SK-N-SH (cell line): ENCODE measurements around the gene PKP2. TPM values are rescaled to one million over a fixed set of nuclear protein-coding genes. Genes with fewer than 3 reads are reported as not detected.

ENCODE experiments used
- CTCF ChIA-PET: fragments of 300-600, 350-600 bp; formaldehyde crosslinking; extraction: SDS; loops from one replicate; lab custom pipeline; 2021; lab: Yijun Ruan, JAX
- POLR2A ChIA-PET: fragments of 350-600 bp; sonication (Branson Sonifier 250); formaldehyde crosslinking; extraction: SDS; loops from one replicate; lab custom pipeline; 2020; ENCODE audit warnings: antibody characterized with exemption, inconsistent platforms; lab: Yijun Ruan, JAX
- DNase-seq: peaks from one replicate; pipeline ENCODE4 v3.0.0; 2012
- H2AFZ ChIP-seq: fragments of 200-600 bp; sonication (generic); 2 replicates; pipeline ENCODE4 v1.8.1; 2016; ENCODE audit warnings: antibody characterized with exemption, mild to moderate bottlenecking, low read depth
- H3F3A ChIP-seq: fragments of 200-600 bp; sonication (generic); replicated peaks from 2 replicates; pipeline ENCODE3; 2016; ENCODE audit warnings: antibody characterized with exemption, mild to moderate bottlenecking; ENCODE audit not compliant: insufficient read depth
- H3K27ac ChIP-seq, 2 experiments: fragments of 200-500 bp in 1 of 2; fragments of 200-600 bp in 1 of 2; sonication (Bioruptor generic) in 1 of 2; sonication (generic), shearing (Covaris generic) in 1 of 2; 2 replicates each; pipeline versions ENCODE4 v1.5.1 to v1.6.1; 2014 to 2016; ENCODE audit warnings: low read depth in 2 of 2, inconsistent platforms in 1 of 2, low read length in 1 of 2, mild to moderate bottlenecking in 1 of 2, mixed read lengths in 1 of 2
- H3K27me3 ChIP-seq: fragments of 200-600 bp; sonication (generic), shearing (Covaris generic); 2 replicates; pipeline ENCODE4 v1.6.1; 2016; ENCODE audit warnings: mixed run types; ENCODE audit not compliant: insufficient read depth
- H3K36me3 ChIP-seq, 2 experiments: fragments of 200-500 bp in 1 of 2; fragments of 200-600 bp in 1 of 2; sonication (Bioruptor generic) in 1 of 2; sonication (generic) in 1 of 2; replicated peaks in 1 of 2; 2 replicates each; pipeline versions ENCODE3 to v1.5.1; 2014 to 2016; ENCODE audit warnings: low read length in 1 of 2, mild to moderate bottlenecking in 1 of 2; ENCODE audit not compliant: insufficient read depth in 2 of 2, control insufficient read depth in 1 of 2
- H3K4me1 ChIP-seq, 2 experiments: fragments of 200-500 bp in 1 of 2; fragments of 200-600 bp in 1 of 2; sonication (Bioruptor generic) in 1 of 2; sonication (generic), shearing (Covaris generic) in 1 of 2; 2 replicates each; pipeline versions ENCODE4 v1.5.1 to v1.6.1; 2014 to 2016; ENCODE audit warnings: low read depth in 1 of 2, low read length in 1 of 2, mixed run types in 1 of 2; ENCODE audit not compliant: insufficient read depth in 2 of 2, control insufficient read depth in 1 of 2
- H3K4me2 ChIP-seq: fragments of 200-600 bp; sonication (generic), shearing (Covaris generic); 2 replicates; pipeline ENCODE4 v1.6.1; 2017; ENCODE audit warnings: mixed run types
- H3K4me3 ChIP-seq, 2 experiments: fragments of 200-500 bp in 1 of 2; fragments of 200-600 bp in 1 of 2; sonication (Bioruptor generic) in 1 of 2; sonication (generic), shearing (Covaris generic) in 1 of 2; 2 replicates each; pipeline versions ENCODE4 v1.5.1 to v1.8.1; 2014 to 2016; ENCODE audit warnings: low read depth in 2 of 2, inconsistent platforms in 1 of 2, low read length in 1 of 2, mild to moderate bottlenecking in 1 of 2, mixed read lengths in 1 of 2, moderate library complexity in 1 of 2
- H3K79me2 ChIP-seq: fragments of 200-600 bp; sonication (generic); 2 replicates; pipeline ENCODE4 v1.8.1; 2017; ENCODE audit warnings: mild to moderate bottlenecking; ENCODE audit not compliant: insufficient read depth
- H3K9ac ChIP-seq: fragments of 200-600 bp; sonication (generic); 2 replicates; pipeline ENCODE4 v1.6.1; 2017; ENCODE audit warnings: mixed run types
- H3K9me2 ChIP-seq: fragments of 200-600 bp; sonication (generic); 2 replicates; pipeline ENCODE4 v1.6.1; 2017; ENCODE audit warnings: mixed run types
- H3K9me3 ChIP-seq: fragments of 200-600 bp; sonication (generic); 2 replicates; pipeline ENCODE4 v1.6.1; 2017; ENCODE audit warnings: mixed run types, mild to moderate bottlenecking, moderate library complexity
- H4K20me1 ChIP-seq: fragments of 200-600 bp; sonication (generic); 2 replicates; pipeline ENCODE4 v1.6.1; 2017; ENCODE audit warnings: mild to moderate bottlenecking, mixed run types; ENCODE audit not compliant: insufficient read depth
- CHD2 ChIP-seq: fragments of 150-350 bp; IDR thresholded peaks from 2 replicates; pipeline ENCODE4 v1.6.1; 2018; ENCODE audit warnings: low read length; ENCODE audit not compliant: partially characterized antibody
- EP300 ChIP-seq, 2 experiments: IDR thresholded peaks; 2 replicates each; pipeline versions ENCODE4 v1.4.0 to v1.6.1; 2012; ENCODE audit warnings: borderline replicate concordance in 1 of 2, low read depth in 1 of 2, low read length in 1 of 2
- FOSL2 ChIP-seq: IDR thresholded peaks from 2 replicates; pipeline ENCODE4 v1.4.0; 2012; ENCODE audit warnings: low read depth, mild to moderate bottlenecking, moderate library complexity, borderline replicate concordance
- FOXJ3 ChIP-seq: sonication (generic); formaldehyde crosslinking; IDR thresholded peaks from 2 replicates; pipeline ENCODE4 v1.5.1; 2020; ENCODE audit warnings: mild to moderate bottlenecking, missing genetic modification reagents
- FOXM1 ChIP-seq: IDR thresholded peaks from 2 replicates; pipeline ENCODE4 v1.4.0; 2012; ENCODE audit warnings: low read depth, mild to moderate bottlenecking
- JUND ChIP-seq: IDR thresholded peaks from 2 replicates; pipeline ENCODE4 v1.4.0; 2012
- MEF2A ChIP-seq: IDR thresholded peaks from 2 replicates; pipeline ENCODE4 v1.4.0; 2012; ENCODE audit warnings: low read depth, borderline replicate concordance
- MXI1 ChIP-seq: IDR thresholded peaks from 2 replicates; pipeline ENCODE4 v1.6.1; 2012; ENCODE audit warnings: mild to moderate bottlenecking, low read depth, low read length, improper control_type of control experiment
- PBX3 ChIP-seq: IDR thresholded peaks from 2 replicates; pipeline ENCODE4; 2012
- POLR2AphosphoS5 ChIP-seq: IDR thresholded peaks from 2 replicates; pipeline ENCODE4 v1.6.1; 2012; ENCODE audit warnings: low read depth, low read length
- RCOR1 ChIP-seq: fragments of 150-350 bp; IDR thresholded peaks from 2 replicates; pipeline ENCODE4 v1.6.1; 2017; ENCODE audit warnings: antibody characterized with exemption, low read length
- RFX5 ChIP-seq: IDR thresholded peaks from 2 replicates; pipeline ENCODE4 v1.6.1; 2012; ENCODE audit warnings: mild to moderate bottlenecking, improper control_type of control experiment, low read length
- RXRA ChIP-seq: IDR thresholded peaks from 2 replicates; pipeline ENCODE4 v1.4.0; 2012; ENCODE audit warnings: low read depth, mild to moderate bottlenecking, borderline replicate concordance
- SIN3A ChIP-seq: IDR thresholded peaks from 2 replicates; pipeline ENCODE4 v1.6.1; 2012; ENCODE audit warnings: low read depth, mild to moderate bottlenecking, low read length, moderate library complexity, borderline replicate concordance
- TCF12 ChIP-seq: IDR thresholded peaks from 2 replicates; pipeline ENCODE4 v1.4.0; 2012
- WGBS: methylation state at CpG from one replicate; pipeline ENCODE4 v1.1.6; 2017; ENCODE audit warnings: low lambda C conversion rate; 5-methylcytosine and 5-hydroxymethylcytosine counted together
- polyA plus RNA-seq, 3 experiments: library from polyadenylated mRNA; depleted of rRNA; stranded (reverse); fragments of >200 nt; gene quantifications; 2 replicates each; pipeline ENCODE4 v1.2.3, GENCODE V29; 2012
- TF ChIP-seq, protein P1 (sequence below): fragments of 150-350 bp; IDR thresholded peaks from 2 replicates; pipeline ENCODE4 v1.6.1; 2016; ENCODE audit warnings: mild to moderate bottlenecking, low read depth, low read length
- TF ChIP-seq, protein P2 (sequence below): IDR thresholded peaks from 2 replicates; pipeline ENCODE4 v1.6.1; 2012; ENCODE audit warnings: mild to moderate bottlenecking, low read depth, low read length, moderate library complexity
- TF ChIP-seq, protein P3 (sequence below): fragments of 150-350 bp; IDR thresholded peaks from 2 replicates; pipeline ENCODE4 v1.6.1; 2017; ENCODE audit warnings: antibody characterized with exemption, low read length, low read depth, borderline replicate concordance
- TF ChIP-seq, protein P4 (sequence below): IDR thresholded peaks from 2 replicates; pipeline ENCODE4 v1.4.0; 2012; ENCODE audit warnings: low read depth, borderline replicate concordance

The PKP2 gene
- polyA plus RNA-seq, 1 of the 3 experiments (the other 2 are of a cell fraction) = 0.10 TPM

GRCh38 chr12:32834122-32834521, 62.5 kb downstream of the PKP2 start:
- Histone ChIP-seq H3K9me2 (no peaks in the 10 kb centered on the region), H3K36me3 (no peaks in the 10 kb centered on the region), H4K20me1 (no peaks in the 10 kb centered on the region), H3K4me3 (no peak overlapping the region), H3K79me2 (no peaks in the 10 kb centered on the region), H3K4me1 (no peaks in the 10 kb centered on the region), H3F3A (no peaks in the 10 kb centered on the region), H3K4me2 (no peak overlapping the region), H2AFZ (no peak overlapping the region), H3K27me3 (no peaks in the 10 kb centered on the region), H3K9me3 (no peaks in the 10 kb centered on the region), H3K9ac (no peak overlapping the region), H3K27ac (no peak overlapping the region)
- TF ChIP-seq JUND = no peak
- no peak for TF ChIP-seq RFX5
- no peak for TF ChIP-seq FOXM1
- TF ChIP-seq CHD2 = no peak
- TF ChIP-seq, protein P1, sequence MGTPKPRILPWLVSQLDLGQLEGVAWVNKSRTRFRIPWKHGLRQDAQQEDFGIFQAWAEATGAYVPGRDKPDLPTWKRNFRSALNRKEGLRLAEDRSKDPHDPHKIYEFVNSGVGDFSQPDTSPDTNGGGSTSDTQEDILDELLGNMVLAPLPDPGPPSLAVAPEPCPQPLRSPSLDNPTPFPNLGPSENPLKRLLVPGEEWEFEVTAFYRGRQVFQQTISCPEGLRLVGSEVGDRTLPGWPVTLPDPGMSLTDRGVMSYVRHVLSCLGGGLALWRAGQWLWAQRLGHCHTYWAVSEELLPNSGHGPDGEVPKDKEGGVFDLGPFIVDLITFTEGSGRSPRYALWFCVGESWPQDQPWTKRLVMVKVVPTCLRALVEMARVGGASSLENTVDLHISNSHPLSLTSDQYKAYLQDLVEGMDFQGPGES = no peak
- TF ChIP-seq, protein P2, sequence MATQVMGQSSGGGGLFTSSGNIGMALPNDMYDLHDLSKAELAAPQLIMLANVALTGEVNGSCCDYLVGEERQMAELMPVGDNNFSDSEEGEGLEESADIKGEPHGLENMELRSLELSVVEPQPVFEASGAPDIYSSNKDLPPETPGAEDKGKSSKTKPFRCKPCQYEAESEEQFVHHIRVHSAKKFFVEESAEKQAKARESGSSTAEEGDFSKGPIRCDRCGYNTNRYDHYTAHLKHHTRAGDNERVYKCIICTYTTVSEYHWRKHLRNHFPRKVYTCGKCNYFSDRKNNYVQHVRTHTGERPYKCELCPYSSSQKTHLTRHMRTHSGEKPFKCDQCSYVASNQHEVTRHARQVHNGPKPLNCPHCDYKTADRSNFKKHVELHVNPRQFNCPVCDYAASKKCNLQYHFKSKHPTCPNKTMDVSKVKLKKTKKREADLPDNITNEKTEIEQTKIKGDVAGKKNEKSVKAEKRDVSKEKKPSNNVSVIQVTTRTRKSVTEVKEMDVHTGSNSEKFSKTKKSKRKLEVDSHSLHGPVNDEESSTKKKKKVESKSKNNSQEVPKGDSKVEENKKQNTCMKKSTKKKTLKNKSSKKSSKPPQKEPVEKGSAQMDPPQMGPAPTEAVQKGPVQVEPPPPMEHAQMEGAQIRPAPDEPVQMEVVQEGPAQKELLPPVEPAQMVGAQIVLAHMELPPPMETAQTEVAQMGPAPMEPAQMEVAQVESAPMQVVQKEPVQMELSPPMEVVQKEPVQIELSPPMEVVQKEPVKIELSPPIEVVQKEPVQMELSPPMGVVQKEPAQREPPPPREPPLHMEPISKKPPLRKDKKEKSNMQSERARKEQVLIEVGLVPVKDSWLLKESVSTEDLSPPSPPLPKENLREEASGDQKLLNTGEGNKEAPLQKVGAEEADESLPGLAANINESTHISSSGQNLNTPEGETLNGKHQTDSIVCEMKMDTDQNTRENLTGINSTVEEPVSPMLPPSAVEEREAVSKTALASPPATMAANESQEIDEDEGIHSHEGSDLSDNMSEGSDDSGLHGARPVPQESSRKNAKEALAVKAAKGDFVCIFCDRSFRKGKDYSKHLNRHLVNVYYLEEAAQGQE = no peak
- TF ChIP-seq RXRA = no peak
- TF ChIP-seq, protein P3, sequence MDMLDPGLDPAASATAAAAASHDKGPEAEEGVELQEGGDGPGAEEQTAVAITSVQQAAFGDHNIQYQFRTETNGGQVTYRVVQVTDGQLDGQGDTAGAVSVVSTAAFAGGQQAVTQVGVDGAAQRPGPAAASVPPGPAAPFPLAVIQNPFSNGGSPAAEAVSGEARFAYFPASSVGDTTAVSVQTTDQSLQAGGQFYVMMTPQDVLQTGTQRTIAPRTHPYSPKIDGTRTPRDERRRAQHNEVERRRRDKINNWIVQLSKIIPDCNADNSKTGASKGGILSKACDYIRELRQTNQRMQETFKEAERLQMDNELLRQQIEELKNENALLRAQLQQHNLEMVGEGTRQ = no peak
- no peak for TF ChIP-seq FOXJ3 (CRISPR knock-in tag)
- TF ChIP-seq MEF2A = no peak
- TF ChIP-seq MXI1 = no peak
- TF ChIP-seq SIN3A = no peak
- TF ChIP-seq EP300 (IDR thresholded peaks at IDR 0.05; ENCODE audit: borderline replicate concordance in 1 of 2, low read depth in 1 of 2, low read length in 1 of 2) = no peak
- no peak for TF ChIP-seq PBX3
- TF ChIP-seq, protein P4, sequence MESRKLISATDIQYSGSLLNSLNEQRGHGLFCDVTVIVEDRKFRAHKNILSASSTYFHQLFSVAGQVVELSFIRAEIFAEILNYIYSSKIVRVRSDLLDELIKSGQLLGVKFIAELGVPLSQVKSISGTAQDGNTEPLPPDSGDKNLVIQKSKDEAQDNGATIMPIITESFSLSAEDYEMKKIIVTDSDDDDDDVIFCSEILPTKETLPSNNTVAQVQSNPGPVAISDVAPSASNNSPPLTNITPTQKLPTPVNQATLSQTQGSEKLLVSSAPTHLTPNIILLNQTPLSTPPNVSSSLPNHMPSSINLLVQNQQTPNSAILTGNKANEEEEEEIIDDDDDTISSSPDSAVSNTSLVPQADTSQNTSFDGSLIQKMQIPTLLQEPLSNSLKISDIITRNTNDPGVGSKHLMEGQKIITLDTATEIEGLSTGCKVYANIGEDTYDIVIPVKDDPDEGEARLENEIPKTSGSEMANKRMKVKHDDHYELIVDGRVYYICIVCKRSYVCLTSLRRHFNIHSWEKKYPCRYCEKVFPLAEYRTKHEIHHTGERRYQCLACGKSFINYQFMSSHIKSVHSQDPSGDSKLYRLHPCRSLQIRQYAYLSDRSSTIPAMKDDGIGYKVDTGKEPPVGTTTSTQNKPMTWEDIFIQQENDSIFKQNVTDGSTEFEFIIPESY = no peak
- TF ChIP-seq FOSL2 = no peak
- TF ChIP-seq RCOR1 = no peak
- no peak for TF ChIP-seq TCF12
- TF ChIP-seq POLR2AphosphoS5 = no peak
- 43% methylated on average over 2 of the region's 2 CpGs for WGBS
- no peak for DNase-seq
- POLR2A ChIA-PET = no interaction called here
- CTCF ChIA-PET = no interaction called here
